Measurements from ENCODE around the gene VAMP4.
"Not testable (repeated sequence)": the region's sequence is repeated elsewhere in the genome, so short reads cannot be mapped to it uniquely, and the experiment has no call there.

Gene VAMP4

DNA sequence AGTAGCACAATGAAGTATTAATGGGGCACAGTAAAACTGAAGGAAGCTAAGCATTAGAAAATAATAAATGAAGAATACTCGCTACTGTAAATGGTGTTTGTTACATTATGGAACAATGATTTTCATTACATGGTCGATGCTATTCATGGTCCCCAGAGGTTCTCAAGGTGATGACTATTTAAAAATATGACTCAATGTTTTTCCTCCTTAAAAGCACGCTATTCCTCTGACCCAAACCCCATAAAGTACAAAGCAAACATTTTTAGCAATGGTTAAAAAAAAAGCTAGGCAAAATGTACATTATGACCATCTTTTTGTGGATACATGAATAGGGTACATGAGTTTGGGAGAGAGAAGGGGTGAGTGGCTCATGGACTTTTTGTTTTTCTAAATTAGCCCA is 34.3 kb downstream of the VAMP4 start:
- no peak for DNase-seq (ENCODE audit: extremely low read depth in 1 of 2, low read depth in 1 of 2)

DNA sequence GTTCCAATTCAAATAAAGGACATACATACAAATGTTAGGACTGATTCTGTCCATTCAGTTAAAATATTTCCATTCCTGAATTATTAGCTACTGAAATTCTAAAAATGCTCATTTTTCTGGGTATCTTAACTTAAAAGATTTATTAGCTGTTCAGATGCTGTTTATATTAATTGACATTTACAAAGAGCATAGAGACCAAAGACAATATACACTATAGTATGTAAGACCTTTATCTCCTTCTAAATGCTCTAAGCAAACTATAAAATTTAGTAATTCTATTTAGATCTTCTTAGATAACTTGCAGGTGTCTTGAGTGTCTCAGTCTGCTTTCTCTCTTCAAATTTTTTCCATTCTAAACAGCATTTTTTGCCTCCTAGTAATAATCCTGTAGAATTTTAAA is 39.3 kb downstream of the VAMP4 start:
- DNase-seq (ENCODE audit: extremely low read depth in 1 of 2, low read depth in 1 of 2), result no peak

DNA sequence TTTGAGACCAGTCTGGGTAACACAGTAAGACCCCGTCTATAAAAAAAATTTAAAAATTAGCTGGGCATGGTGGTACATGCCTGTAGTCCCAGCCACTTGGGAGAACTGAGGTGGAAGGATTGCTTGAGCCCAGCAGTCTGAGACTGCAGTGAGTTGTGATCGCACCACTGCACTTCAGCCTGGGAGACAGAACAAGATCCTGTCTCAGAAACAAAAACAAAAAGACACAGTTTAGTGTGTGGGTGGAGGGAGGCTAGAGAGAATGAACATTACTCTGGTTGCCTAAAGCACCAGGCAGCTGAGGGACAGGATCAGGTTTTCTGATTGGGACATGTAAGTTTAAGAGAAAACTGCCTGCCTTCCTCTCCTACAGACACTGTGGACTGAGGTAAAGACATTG is 42.3 kb downstream of the VAMP4 start:
- no peak for DNase-seq (ENCODE audit: extremely low read depth in 1 of 2, low read depth in 1 of 2)

DNA sequence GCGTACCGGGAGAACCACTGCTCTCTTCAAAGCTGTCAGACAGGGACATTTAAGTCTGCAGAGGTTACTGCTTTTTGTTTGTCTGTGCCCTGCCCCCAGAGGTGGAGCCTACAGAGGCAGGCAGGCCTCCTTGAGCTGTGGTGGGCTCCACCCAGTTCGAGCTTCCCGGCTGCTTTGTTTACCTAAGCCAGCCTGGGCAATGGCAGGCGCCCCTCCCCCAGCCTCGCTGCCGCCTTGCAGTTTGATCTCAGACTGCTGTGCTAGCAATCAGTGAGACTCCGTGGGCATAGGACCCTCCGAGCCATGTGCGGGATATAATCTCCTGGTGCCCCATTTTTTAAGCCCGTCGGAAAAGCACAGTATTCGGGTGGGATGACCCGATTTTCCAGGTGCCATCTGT is 46.1 kb downstream of the VAMP4 start:
- not testable (repeated sequence) for DNase-seq (ENCODE audit: extremely low read depth in 1 of 2, low read depth in 1 of 2)

DNA sequence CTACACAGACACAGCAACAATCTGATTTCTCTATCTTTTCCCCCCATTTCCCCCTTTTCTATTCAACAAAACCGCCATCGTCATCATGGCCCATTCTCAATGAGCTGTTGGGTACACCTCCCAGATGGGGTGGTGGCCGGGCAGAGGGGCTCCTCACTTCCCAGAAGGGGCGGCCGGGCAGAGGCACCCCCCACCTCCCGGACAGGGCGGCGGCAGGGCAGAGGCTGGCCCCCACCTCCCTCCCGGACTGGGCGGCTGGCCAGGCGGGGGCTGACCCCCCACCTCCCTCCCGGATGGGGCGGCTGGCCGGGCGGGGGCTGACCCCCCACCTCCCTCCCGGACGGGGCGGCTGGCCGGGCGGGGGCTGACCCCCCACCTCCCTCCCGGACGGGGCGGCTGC is 48.3 kb downstream of the VAMP4 start:
- DNase-seq (ENCODE audit: extremely low read depth in 1 of 2, low read depth in 1 of 2), result not testable (repeated sequence)

DNA sequence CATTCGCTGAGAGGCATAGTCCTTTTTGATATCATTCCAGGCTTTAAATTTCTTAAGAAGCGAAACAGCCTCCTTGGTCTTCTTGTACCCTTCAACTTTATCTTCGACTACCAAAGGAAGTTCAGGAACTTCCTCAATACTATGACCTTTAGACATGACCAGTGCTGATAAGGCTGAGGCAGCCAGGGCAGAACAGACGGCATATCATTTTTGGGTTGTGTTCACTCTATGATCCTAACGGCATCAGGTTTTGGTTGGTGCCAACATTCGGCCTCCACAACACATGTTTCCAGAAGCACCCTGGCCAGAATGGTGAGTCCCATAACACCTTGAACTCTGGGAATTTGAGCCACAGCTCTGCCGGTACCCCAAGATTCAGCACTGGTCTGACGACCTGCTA is 58.0 kb downstream of the VAMP4 start:
- DNase-seq (ENCODE audit: extremely low read depth in 1 of 2, low read depth in 1 of 2), result no peak

DNA sequence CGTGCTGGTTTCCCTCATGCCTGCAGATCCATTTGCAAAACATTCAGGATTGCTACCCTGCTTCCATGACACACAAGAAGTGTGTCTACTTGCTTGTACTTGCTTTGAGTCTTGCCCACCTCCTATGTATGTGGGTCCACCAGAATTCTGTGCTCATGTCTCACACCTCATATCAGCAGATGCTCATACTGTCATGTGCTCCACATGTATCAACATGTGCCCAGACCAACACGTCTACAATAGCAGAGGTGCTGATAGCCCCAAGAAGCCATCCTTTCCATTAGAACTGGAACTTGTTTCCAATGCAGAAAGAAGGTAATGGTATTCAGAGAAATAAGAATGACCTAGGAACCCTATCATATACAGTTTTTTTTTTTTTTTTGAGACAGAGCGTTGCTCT is 61.5 kb downstream of the VAMP4 start:
- no peak for DNase-seq (ENCODE audit: extremely low read depth in 1 of 2, low read depth in 1 of 2)

DNA sequence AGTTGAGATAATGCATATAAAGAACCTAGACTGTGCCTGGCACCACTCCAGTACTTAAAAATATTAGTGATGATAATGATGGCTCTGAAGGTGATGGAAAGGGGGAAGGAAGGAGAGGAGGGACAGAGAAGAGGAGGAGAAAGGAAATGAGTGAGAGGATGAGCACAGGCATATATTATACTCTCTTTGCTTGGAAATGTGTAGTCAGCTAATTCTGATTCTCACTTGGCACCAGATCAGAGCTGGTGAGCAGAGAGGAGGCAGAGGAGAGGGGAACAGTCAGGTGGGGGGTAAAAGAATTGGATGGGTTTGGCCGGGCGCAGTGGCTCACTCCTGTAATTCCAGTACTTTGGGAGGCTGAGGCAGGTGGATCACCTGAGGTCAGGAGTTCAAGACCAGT is 65.0 kb downstream of the VAMP4 start:
- no peak for DNase-seq (ENCODE audit: extremely low read depth in 1 of 2, low read depth in 1 of 2)

DNA sequence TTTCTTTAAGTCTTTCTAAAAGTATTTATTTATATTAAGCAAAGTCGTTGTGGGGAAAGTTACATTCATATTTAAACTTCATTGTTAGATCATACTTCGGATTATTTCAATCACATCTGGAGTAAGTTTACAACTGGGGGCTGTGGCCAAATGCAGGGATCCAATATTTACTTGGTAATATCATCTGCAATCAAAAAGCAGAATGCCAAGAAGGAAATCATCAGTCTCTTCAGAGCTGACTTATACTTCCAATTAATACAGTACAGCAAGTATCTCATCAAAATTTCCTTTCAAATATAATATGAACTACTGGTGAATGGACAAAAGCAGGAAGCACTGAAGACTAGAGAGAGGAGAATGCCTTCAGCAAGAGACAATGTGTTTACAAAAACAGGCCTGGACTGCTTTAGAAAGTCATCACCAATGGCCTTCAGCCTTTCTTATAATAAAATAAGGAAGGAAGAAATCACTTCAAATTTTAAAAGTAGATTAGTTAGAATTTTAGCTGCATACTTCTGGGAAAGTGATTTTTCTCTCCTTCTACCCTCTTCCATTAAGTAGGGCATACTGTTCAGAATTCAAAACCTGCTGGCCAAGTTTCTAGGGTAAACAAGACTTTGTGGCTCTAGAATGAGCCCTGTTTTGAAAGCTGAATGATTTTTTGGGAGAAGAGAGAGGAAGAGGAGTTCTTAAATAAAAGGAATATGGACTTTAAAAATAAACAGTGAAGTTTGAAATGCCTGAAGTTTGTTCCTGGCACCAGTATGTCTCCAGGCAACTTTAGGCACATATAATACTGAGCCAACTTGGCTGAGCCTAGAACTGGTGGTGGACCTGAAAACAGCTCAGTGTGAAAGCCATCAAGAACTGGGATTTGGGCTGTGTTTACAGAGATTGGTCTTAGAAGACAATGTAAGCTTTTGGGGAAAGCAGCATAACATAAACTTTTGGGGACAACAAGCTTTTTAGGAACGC is 67.1 kb downstream of the VAMP4 start:
- no peak for DNase-seq (ENCODE audit: extremely low read depth in 1 of 2, low read depth in 1 of 2)

DNA sequence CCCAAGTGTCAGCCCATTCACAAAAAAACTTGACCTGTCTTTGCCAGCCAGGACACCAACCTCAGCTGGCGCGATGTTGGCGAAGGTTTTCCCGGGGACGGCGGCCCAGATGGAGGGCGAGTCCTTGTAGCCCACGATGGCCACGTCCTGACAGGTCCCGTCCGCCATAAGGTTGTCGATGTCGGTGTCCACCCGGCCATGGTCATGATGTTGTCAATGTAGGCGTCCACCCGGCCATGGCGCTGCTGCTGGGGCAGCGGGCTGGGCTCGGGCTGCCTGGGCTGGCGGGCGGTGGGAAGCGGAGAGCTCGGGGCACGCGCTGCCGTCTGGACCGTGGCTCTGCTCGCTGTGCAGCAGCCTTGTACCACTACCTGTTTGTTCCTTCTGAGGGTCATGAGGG is 71.1 kb downstream of the VAMP4 start:
- DNase-seq (ENCODE audit: extremely low read depth in 1 of 2, low read depth in 1 of 2), result no peak

DNA sequence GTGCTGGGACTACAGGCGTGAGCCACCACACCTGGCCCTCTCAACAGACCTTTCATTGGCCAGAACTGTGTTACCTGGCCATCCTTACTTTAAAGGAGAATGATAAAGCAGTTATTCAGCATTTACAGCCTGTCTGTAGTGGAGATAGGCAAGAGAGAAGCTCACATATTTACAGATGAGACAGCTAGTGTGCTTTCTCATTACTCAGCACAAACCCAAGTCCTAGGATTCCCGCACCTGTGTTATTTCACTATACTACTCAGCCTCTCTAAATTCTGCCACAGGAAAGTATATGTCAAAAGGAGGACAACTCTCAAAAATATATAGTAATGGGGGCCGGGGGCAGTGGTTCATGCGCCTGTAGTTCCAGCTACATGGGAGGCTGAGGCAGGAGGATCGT is 73.5 kb downstream of the VAMP4 start:
- no peak for DNase-seq (ENCODE audit: extremely low read depth in 1 of 2, low read depth in 1 of 2)

DNA sequence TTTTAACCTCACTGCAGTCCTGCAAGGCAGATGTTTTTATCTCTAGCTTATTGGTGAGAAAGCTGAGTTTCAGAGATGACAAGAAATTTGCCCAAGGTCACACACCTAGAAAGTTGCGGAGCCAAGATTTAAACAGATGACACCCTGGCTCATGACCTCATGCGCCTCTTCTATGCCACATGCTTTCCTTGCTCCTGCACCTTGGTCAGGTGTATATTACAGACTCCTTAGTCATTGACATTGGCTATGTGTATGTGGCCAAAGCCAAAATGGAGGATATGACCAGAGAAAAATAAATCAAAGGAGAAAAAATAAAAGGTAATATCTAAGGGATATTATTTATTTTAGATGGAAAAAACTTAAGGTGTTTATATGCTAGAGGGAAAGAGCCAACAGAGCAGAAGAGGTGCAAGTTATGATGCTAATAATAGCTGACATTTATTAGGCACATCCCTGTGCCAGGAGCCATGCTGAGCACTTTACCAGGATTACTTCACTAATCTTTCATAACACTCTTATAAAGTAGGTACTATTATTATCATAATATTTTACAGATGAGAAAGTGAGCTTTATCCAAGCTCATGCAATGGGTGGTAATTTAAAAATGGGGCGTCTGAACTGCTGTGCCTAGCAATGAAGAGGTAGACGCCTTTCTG is 75.6 kb downstream of the VAMP4 start:
- no peak for DNase-seq (ENCODE audit: extremely low read depth in 1 of 2, low read depth in 1 of 2)

DNA sequence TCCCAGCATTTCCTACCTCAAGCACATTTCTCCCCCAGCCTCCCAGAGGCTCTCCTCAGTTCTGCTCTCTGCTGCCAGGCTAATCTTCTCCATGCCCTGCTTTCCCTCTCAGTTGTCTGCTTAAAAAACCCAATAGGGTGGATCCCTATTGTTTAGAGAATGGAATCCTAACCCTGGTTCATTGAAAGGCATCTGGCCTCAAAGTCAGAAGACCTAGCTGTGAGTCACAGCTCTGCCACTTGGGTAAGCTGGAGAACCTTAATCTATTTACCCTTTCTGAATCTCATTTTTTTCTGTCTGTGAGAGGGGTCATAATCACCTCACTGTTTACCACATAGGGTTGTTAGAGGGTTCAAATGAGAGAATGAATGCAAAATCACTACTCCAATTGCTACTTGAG is 76.9 kb downstream of the VAMP4 start:
- DNase-seq (ENCODE audit: extremely low read depth in 1 of 2, low read depth in 1 of 2), result no peak

DNA sequence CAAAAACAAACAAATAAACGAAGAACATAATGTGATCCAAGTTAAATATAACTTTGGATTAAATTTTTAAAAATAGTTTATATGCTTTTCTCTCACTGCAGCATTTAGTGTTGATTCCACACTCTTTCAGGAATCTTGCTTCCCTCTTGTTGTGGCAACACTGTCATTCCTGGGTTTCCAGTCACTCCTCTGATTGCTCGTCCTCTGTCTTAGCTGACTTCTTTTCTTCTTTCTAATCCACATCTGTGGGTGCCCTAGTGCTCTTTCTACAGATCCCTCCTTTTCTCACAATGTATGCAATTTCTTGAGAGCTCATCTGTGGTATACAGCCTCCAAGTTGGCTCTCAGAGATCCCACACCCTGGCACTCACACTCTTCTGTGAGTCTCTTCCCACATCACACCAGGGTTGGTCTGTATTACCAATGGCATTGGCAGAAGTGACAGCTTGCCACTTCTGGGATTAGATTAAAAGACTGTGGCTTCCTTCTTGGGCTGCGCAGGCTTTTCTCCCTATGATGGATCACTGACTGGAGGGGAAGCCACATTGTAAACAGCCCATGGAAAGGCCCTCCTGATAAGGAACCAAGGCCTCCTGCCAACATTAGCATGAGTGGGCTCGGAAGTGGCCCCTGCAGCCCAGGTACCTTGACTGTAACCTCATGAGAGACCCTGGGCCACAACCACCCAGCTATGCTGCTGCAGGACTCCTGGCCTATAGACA is 77.8 kb downstream of the VAMP4 start:
- DNase-seq (ENCODE audit: extremely low read depth in 1 of 2, low read depth in 1 of 2), result no peak

DNA sequence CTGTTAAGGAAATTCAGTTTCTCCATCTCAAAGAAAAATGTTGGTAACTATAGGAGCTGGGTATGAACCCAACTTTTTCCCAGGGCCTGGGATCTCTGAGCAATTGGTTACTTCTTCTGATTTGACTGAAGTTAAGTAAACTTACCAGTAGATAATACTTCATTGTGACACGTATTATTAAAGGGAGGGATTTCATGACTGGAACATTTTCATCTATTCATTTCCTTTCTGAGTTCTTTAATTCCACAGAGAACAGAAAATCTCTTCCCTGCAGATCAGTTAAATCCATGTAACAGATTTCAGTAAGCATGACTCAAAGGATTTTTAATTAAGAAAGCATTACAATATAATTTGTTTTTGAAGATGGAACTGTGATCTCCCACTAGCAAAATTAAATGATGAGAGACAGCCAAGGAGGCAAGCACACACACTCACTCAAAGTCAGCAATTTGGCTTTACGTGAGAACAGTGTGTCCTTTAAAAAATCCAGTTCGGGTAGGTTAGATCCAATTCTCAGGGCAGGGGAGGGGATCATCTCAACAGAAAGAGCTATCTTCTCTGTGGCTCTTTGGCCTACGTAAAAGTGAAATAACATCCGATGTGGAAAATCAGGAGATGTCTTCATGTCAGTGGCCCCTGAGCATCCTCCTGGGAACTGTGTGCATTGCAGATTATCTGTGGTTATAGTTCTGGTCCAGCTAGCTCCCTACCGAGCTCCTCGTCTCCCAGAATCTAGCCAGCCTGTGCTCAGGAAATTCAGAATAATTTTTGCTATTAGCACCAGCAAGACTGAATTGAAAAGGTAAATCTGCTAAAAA is 78.6 kb downstream of the VAMP4 start:
- DNase-seq (ENCODE audit: extremely low read depth in 1 of 2, low read depth in 1 of 2), result no peak

DNA sequence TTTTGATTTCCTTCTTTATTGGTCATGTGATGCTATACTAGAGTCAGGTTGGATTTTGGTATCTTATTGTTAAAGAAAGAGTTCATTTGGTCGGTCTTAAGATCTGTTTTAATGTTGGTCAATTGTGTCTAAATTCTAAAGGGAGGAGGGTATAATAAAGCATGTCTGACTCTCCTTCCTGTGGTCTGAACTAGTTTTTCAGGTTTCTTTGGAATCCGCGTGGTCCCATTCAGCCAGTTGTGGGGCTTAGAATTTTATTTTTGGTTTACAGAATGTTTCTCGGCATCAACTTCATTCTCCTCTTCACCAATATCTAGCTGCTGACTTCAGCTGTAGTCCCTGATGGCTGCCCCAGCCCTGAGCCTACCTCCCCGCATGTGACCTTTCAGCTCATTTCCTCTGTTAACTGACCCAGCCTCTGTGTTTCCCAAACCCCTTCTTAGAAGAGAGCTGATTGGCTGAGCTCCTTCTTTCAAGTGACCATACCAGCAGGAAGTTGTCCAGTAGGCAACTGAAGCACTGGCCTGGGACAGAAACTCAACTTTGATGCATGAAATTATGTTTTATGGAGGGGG is 80.7 kb downstream of the VAMP4 start:
- DNase-seq (ENCODE audit: extremely low read depth in 1 of 2, low read depth in 1 of 2), result no peak

DNA sequence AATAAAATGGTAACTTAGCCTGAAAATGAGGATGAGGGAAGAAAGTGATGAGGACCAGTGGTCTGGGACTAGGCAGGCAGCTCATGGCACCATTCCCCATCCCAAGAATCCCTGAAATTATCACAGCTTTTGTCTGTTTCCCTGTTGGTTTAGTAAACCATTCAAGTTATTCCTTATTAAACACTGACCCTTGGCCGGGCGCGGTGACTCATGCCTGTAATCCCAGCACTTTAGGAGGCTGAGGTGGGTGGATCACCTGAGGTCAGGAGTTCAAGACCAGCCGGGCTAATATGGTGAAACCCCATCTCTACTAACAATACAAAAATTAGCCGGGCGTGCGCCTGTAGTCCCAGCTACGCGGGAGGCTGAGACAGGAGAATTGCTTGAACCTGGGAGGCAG is 85.7 kb downstream of the VAMP4 start:
- DNase-seq (ENCODE audit: extremely low read depth in 1 of 2, low read depth in 1 of 2), result not testable (repeated sequence)

DNA sequence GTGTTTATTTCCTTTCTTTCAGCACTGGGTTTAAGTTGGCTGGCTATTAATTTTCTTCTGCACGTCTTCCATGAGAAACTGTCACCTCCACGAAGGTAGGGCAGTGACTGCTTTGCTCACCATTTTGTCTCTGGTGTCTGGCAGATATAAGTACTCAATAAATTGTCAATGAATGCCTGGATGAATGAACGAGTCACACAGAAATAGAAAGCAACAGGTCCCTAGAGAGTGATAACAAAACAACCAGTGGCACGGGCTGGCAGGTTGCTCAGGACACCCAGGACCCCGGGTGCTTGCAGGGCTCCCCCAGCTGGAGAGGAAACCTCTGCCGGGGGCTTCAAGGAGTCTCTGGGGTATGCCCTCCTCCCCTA is 86.1 kb downstream of the VAMP4 start:
- DNase-seq (ENCODE audit: extremely low read depth in 1 of 2, low read depth in 1 of 2), result no peak

DNA sequence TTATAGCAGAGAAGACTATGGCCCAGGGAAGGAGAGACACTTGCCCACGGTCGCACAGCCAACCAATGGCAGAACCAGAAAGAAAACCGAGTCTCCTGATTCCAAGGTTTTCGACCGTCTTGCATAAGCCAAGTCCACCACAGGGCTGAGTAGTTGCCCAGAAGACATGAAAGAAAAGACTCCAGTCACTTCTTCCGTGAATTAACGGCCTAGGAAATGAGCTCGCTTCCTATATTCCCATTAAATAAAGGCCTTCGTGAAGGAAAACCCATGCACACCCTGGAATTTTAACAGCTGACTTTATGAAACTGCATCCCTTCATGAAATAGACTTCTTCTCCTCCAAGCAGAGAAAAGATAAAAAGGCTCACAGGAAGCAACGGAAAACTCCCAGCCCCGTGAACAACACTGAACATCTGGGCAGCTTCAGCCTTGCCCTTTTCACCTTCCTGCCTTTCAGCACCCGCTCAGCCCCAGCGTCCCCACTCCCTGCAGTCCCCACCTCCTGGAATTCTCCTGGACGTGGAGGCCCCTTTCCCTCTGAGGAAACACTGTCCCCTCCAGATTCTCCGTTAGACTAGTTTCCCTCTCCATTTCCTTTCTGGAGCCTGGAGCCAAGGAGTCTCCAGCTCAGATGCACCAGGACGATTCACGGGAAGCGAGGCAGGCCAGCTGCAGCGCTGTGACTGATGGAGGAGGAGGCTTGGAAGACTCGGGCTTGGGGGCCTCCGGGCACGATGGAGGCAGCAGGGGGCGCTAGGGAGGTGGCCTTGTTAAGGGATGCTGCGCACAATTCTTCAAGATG is 86.7 kb downstream of the VAMP4 start:
- DNase-seq (ENCODE audit: extremely low read depth in 1 of 2, low read depth in 1 of 2), result peak in 1 of 2 donors; percentile 45

Measured in activated CD8-positive, alpha-beta memory T cell treated with anti-CD3 and anti-CD28 coated beads for 1 hour (primary cell).